EH (cell line): ENCODE measurements around the gene ABCC5.
"Not testable (repeated sequence)": the region's sequence is repeated elsewhere in the genome, so short reads cannot be mapped to it uniquely, and the experiment has no call there.

Experiments used
- DNase-seq: peaks from one replicate; pipeline ENCODE4 v3.0.0-alpha.2; 2015; ENCODE audit warnings: low read depth

Gene ABCC5

DNA sequence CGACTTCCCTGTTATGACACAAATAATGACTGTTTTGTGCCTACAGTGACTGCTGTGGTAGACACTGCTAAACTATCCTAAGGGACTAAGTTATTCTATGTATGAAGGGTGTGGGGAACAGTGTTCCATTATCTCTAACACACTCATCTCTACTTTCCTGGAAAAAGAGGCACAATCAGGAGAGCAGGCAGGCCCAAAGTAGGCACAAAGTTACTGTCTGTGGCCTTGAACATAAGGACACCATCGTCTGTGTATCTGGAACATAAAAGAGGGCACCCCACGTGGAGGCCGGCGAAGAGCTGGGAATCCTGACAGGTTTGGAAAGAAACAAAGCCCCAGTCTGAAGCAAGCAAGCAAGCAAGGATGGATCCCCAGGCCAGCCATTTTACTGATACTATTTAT, 1.5 kb downstream of the ABCC5 start:
- DNase-seq = no peak

DNA sequence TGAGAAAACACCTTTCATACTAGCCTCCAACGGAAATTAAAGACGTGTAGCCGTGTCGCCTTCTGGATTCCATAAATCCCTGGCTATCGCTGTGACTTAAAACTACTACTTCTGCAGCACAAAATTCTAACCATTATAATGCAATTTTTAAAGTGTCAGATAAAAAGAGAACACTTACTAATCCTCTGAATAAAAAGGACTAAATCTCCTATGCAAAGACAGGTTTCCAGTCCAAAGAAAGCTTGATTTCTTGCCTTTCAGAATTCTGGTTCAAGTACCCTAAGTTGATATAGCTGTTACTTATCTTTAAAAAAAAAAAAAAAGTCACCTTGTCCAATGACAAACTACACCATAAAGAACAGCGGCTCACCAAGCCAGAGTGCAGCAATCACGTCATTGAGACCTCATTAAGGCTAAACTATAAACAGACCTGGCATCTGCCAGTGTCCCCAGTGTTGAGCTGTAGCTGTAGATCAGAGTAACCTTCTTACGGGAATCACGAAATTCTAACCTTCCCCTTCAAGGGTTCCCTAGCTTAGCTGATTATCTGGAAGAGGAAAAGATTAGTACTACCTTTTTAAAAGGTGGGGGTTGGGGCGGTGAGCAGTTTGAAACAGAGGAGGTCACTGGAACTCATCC, 2.2 kb downstream of the ABCC5 start:
- DNase-seq = peak; percentile 19

DNA sequence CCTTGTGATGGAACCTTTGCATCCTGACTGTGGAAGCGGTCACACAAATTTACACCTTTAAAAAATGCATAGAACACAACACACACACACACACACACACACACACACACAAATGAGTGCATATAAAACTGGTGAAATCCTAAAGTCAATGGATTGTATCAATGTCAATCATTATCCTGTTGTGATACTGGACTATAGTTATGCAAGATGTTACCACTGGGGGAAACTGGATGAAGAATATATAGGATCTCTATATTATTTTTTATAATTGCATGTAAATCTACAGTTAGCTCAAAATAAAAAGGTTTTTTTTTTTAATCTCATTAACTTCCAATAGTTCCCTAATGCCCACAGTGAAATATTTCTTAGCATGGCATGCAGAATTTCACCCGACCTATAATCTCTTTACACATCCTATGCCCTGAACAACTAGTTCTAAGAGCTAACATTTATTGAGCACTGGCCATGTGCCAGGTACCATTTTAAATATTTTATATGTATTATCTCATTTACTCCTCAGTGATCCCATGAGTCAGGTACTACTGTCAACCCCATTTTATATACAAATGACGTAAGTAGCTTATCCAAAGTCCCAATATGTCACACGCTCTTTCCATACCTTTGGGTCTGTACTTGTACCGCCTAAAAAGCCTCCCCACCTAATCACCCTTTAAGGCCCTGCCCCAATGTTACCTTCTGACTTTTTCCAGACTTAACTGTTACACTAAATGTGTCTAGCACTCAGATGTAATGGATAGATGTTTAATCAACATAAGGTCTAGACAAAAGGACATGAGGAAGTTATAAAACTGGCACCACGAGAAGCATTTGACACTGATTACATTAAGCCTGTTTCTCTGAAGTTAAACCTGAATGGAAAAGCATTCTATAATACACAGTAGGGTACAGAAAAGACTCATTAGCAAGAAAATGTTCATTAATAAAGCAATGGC, 5.5 kb downstream of the ABCC5 start:
- DNase-seq = no peak

DNA sequence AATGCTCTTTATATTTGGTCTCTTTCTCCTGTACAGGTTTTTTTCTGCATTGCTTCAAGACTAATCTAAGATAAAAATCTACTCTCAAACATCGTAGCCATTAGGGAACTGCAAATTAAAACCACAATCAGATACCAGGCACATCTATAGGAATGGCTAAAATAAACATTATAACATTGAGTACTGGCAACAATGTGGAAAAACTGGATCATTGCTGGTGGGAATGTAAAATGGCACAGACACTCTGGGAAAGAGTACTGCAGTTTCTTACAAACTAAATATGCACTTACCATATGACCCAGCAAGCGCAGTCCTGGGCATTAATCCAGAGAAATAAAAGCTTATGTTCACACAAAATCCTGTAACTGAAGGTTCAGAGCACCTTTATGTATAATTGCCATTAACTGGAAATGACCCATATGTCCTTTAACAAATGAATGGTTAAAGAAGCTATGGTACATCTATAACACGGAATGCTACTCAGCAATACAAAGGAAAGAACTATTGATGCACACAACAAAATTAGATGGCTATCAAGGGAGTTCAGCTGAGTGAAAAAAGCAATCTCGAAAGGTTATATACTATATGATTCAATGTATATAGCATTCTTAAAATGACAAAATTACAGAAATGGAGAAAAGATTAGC, 6.3 kb downstream of the ABCC5 start:
- peak; percentile 61 for DNase-seq

DNA sequence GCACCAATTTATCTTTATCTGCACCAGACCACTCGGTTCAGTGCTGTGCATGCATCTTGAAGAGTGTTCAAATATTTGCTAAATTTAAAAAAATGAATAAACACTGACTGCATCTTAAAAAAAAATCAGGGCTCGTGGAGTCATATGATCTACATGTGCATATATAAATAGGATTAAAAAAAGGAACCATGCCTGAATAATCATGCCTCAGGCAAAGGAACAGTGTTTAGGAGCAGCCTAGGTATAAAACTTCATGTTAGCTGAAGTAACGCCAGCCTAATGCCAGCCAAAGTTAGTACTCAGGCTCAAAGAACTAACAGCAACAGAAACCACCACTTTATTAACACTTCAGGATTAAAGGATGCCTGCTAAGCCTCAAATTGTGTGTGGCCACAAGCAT, 9.5 kb downstream of the ABCC5 start:
- DNase-seq = no peak

DNA sequence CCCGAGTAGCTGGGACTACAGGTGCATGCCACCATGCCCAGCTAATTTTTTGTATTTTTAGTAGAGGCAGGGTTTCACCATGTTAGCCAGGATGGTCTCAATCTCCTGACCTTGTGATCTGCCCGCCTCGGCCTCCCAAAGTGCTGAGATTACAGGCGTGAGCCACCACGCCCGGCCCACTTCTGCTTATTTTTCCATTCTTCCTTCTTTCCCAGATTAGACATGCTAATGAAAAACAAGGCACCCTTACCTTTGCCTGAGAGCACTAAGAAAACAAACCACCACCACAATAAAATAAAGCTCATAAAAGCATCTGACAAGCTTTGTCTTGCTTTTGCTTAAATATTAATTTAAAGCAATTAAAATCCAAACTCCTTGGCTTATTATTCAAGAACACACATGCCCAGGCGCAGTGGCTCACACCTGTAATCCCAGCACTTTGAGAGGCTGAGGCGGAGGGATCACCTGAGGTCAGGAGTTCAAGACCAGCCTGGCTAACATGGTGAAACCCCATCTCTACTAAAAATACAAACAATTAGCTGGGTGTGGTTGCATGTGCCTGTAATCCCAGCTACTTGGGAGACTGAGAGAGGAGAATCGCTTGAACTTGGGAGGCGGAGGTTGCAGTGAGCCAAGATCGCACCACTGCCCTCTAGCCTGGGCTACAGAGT, 10.4 kb downstream of the ABCC5 start:
- DNase-seq = not testable (repeated sequence)

DNA sequence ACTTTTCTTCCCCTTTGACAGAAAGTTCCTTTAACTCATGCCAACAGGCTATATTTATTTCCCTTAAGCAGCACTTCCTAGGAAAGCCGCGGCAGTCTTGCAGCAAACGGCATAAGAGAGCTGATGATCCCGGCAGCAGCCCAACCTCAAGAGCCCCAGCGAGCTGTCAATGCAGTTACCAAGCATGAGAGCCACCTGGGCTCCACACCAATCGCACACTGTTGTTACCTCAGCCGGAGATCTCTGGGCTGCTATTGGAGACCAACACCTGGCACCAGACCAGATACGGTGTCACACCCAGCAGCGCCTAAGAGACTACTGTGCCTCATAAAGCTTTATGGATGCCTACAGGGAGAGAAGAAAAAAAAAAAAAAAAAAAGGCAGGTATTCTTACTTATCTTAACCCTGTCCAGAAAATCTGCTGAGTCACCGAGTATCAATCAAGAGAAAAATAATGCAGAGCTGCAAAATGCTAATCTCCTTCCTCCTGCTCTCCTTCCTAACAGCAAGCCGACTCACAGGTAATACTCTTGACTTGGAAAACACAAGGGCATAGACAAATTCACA, 11.7 kb downstream of the ABCC5 start:
- DNase-seq = no peak

DNA sequence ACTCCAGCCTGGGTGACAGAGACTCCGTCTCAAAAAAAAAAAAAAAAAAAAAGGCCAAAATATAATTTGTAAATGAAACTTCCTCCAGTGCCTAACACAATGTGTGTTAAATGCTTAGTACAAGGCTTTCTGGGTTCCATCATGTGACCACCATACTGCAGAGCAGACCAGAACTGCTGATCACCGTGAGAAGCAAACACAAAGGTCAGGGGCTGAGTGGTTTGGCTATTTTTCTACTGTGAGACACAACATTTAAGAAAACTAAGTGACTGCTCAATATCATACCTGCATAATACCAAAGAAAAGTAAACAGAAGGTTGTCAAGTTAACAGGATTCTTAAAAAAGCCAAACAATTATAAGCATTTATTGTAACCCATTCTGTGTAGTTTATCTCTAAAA, 13.2 kb downstream of the ABCC5 start:
- DNase-seq = no peak

DNA sequence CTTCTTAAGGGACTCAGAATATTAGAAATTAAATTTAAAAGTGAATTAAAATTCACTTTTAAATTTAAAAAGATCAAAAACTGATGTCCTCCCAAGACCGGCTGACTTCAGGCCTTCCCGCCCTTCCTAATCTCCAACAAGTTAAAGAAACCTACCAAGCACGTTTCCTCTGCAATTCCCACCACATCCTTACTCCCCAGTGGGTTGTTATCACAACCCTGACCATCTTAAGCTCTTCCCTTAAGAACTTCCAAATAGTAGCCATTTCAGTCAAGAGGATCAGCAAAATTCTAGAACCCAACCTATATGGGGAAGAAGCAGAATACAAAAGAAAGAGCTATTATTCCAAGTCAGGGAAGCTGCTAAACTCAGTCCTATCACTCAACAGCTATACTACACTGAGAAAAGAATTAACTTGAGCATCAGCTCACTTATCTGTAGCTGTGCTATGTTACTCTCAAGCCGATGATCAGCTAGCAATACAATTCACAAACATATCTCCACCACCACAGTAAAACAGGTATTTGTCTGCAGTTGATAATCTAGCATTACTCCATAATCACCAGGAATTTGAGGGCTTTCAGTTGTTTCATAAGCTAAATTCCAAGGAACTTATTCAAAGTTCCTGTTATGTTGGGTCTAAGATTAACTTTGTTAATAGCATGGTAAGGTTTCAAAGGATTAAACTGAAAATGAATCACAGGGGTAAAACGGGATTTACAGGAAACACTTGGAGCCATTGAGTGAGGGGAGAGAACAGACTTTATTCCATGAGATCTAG, 14.3 kb downstream of the ABCC5 start:
- peak; percentile 83 for DNase-seq

DNA sequence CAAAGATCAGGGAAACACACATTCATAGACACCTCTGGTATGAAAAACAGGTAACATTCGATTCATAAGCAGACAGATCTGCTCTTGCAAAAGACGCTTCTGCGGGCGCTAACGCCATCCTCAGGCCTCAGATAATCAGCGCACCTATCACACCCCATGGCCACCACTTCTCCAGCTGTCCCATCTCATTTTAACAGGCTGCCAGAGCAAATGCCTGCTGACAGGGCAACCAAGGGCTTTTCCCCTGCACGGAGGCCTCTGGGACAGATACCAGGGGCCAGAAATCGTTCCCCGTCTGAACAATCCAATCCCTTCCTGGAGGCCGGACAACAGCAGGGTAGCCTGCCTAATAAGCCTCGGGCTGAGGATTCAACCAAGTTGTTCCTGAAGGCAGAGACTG, 15.2 kb downstream of the ABCC5 start:
- DNase-seq = no peak

DNA sequence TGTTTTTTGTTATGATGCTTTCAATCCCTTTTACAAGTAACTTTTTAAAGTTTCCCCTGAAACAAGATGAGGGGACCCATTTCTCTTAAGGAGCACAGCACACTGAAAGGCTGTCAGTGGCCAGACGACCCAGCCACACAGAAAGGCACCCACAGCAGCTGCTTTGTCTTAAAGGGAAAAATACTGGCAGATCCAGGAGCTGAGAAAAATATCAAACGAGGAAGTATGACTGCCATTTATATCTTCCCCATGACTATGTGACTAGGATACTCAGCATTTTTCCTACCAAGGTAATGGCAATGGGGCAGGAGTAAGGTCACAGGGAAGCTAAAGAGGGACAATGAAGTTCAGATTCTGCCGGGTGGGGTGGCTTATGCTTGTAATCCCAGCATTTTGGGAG, 15.9 kb downstream of the ABCC5 start:
- no peak for DNase-seq

DNA sequence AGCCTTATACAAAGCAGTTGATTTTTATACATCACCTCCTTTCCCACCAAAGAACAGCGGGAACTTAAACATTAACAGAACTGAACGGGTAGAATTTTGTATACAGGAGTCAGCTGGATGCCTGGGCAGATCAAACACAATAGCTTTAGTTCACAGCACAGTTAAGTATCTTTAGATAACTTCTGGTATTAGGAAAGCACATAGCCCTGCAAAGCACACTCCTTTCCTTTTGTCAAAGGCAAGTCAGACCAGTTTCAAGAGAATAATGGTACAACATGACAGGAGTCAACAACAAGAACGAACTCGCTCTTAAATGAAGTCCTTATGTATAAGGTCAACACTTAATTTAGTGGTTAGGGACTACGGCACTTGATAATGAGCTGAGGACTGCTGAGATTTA, 26.3 kb downstream of the ABCC5 start:
- DNase-seq = no peak

DNA sequence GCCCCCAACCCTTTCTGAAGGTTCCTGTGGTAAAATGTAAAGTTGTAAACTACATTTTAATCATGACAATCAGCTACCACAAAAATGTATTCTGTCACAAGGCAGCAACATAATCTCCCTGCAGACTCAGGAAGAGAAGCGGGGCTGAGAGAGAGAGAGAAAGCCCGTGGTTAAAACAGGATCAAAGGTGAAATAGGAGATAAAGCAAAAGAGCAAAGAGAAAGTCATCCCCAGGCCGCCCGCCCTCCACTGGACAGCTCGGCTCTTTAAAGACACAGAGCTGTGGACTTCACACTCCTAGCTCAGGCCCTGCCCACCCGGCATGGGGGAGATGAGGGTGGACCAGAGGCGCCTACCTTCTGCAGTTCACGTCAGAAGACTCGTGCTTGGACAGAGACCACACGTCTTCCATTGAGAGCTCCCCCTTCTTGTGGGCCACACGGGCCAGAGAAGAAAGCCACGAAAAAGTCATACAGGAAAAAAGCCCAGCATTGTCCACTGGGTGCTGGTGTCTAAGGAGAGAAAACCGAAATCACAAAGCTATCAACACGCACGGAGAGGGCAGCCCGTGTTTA, 29.4 kb downstream of the ABCC5 start:
- peak; percentile 82 for DNase-seq

DNA sequence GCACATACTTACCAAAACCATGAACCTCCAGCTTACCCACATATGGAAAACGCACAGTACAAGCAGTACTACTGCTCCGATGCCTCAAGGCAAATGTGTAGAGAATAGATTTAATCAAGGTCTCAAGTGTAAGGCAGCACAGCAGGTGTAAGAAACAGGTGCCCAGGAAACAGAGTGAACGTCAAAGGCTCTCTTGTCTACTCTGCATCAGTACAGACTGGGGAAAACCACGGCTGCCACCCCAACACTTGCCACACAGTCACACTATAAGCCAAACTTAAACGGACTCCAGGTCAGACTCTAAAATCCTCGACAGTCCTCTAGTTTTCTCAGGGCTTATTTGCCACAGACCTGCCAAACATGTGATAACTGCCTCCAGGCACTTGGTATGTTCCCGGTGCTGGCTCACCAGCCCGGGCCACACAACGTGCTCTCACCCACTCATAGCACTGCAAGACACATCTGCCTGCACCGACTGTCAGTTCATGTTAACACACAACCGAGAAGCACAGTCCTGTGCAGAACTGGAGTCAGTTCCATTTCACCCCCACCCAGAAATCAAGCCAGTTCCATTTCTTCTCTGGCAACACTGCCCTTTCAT, 30.6 kb downstream of the ABCC5 start:
- no peak for DNase-seq

DNA sequence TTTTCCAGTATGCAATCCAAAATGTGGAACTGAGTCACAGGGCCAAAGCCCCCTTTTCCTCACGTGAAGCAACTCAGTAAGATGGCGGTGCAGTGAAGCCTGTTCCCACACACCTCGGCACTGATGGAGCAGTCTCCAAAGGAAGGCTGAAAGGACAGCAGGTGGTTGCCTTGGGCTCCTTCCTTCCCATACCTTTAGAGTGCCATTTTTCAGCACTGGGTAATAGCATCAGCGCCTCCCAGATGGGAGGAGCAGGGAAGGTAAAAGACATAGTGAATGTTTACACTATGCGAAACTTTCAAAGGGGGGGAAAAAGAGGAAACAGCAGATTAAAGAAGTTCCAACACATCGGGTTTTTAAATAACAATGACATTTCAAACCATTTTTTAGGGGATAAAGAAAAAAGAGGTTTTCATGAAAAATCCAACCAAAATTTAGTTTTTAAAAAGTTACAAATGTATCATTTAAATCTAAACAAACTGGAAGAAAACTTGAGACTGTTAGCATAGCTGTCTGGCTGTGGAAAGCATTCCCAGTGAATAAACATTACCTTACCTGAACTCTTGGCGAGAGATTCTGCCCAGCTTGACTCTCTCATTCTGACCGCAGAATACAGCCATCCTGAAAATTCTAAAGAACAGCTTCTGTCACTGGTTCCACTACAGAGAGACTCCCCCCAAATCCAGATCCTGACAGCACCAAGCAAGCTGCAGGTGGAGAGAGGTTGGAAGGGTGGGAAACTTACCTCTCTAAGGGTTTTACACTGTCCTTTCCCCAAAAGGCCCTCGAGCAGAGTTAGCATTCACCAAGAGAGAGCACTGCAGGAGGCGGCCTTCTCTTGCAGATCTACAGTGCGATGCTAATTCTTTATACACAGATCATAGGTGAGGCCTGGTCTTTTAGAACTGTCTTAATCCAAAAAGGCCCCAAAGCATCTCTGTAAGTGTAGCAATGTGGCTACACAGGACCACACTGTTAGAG, 32.6 kb downstream of the ABCC5 start:
- DNase-seq = no peak

DNA sequence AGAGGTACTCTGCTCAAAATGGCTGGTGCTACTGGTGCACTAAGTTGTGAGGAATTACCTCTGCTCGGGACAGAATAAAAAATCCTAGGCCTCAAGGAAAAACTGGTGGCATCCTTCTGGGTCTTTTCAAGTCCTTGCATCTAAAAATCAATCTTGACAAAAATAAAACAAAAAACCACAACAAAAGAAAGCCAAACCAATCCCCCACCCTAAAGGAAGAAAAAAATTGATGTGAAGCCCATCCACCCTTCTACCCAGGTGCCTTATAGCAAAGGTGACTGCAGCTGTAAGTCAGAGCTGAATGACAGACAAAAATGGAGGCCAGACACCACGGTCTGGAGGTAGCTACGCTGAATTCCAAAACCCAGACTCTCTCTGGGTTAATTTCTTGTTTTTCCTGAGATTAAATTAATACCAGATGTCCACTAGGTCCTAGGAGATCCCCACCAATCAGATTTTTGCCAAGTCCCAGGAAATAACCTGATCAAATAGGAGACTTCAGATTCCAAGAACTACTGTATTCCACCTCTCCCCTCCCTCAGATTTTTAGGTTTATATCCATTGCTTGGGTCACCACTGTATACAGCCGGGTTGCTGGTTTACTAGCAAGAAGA, 33.5 kb downstream of the ABCC5 start:
- DNase-seq = peak; percentile 24

DNA sequence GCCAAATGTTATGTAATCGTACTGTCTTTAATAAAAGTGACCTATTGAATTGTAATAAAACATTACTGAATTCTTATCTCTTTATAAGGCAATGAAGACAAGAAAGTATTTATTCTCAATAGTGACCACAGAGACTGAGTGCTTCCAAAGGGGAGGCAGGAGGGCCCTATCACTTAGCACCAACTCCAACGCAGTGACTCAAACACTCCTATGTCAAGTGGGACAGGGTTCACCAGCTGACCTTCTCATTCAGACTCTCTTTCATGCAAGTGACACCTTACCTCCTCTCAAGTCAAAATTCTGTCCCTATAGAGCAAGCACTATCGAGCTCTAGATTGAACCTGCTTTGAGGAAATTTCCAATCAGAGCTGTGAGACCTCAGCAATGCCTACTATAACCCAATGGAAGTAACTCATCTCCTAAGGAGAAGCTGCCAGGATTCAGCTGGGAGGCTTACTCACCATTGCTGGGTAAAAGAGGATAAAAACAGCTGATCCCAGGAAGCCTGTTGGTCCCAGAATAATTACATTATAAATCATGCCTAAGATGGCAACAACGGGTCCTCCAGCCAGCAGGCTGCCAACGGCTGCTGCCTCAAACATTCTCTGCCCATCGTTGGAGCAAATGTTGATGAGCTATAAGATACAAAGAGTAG, 35.6 kb downstream of the ABCC5 start:
- no peak for DNase-seq

DNA sequence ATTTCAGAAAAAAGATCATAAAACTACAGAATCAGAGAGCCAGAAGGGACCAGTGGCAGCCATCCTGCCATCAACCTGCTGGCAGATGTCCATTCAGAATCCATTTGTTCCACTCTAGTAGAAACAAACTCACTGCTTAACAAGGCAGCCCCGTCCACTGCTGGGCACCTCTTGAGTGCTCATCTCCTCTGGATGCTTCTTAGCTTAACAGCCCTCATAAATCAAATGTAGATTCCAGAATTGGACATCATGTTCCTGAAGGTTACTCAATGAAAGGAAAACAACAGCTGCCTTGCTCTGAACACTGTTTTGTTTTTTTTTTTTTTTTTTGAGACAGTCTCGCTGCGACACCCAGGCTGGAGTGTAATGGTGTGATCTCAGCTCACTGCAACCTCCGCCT, 37.3 kb downstream of the ABCC5 start:
- peak; percentile 13 for DNase-seq
